GM18858 (cell line): ENCODE data around the gene HEXIM1.

Experiments
- ATAC-seq: cut with Tn5 transposase; IDR thresholded peaks from one replicate; pipeline ENCODE4 v1.9.1; 2021; ENCODE audit not compliant: unreplicated experiment

The HEXIM1 gene

GRCh38 chr17:45148183-45149036, at the start of gene HEXIM1:
Gene HEXIM1, plus strand, starts transcription at chr17:45148475. Its CDS starts 716 bp downstream, at chr17:45149191.
- peak; percentile 47 for ATAC-seq

GRCh38 chr17:45098869-45099616, 49.2 kb upstream of the HEXIM1 start:
- no peak for ATAC-seq

GRCh38 chr17:45101546-45101882, 46.8 kb upstream of the HEXIM1 start:
- ATAC-seq: no peak

- no peak for ATAC-seq
These were observed 46.1 kb upstream of the HEXIM1 start for GRCh38 chr17:45101883-45102811.

GRCh38 chr17:45102856-45103255, 45.4 kb upstream of the HEXIM1 start:
- no peak for ATAC-seq

GRCh38 chr17:45103269-45103795, 44.9 kb upstream of the HEXIM1 start:
- no peak for ATAC-seq

GRCh38 chr17:45104029-45104428, 44.2 kb upstream of the HEXIM1 start:
- no peak for ATAC-seq

- ATAC-seq: no peak
These were observed 43.8 kb upstream of the HEXIM1 start for GRCh38 chr17:45104497-45104896.

- ATAC-seq: no peak
These were observed 43.2 kb upstream of the HEXIM1 start for GRCh38 chr17:45104907-45105624.

- no peak for ATAC-seq
These were observed 42.2 kb upstream of the HEXIM1 start for GRCh38 chr17:45106096-45106495.

- ATAC-seq: no peak
These were observed 41.7 kb upstream of the HEXIM1 start for GRCh38 chr17:45106582-45106981.

GRCh38 chr17:45107293-45108010, 40.8 kb upstream of the HEXIM1 start:
- ATAC-seq: no peak

- no peak for ATAC-seq
These were observed 40.2 kb upstream of the HEXIM1 start for GRCh38 chr17:45108051-45108450.

GRCh38 chr17:45108595-45109521, 39.4 kb upstream of the HEXIM1 start:
- no peak for ATAC-seq

- ATAC-seq: no peak
These were observed 37.3 kb upstream of the HEXIM1 start for GRCh38 chr17:45110676-45111611.

- ATAC-seq: no peak
These were observed 36.4 kb upstream of the HEXIM1 start for GRCh38 chr17:45111850-45112249.
